Left ventricle myocardium inferior (tissue), 1 donor: Measurements from ENCODE around the gene PLEKHG7. TPM values are rescaled to one million over a fixed set of nuclear protein-coding genes. Genes with fewer than 3 reads are reported as not detected.
"Not testable (repeated sequence)": the region's sequence is repeated elsewhere in the genome, so short reads cannot be mapped to it uniquely, and the experiment has no call there.

Experiments used
- DNase-seq: peaks from one replicate; pipeline ENCODE4 v3.0.0-alpha.2; 2020
- H3K27ac ChIP-seq: fragments of 200-600 bp; replicated peaks from 2 replicates; pipeline ENCODE4 v1.8.0; 2021
- H3K27me3 ChIP-seq: fragments of 200-600 bp; 2 replicates; pipeline ENCODE4 v1.8.0; 2021; ENCODE audit warnings: low read depth
- H3K36me3 ChIP-seq: fragments of 200-600 bp; 2 replicates; pipeline ENCODE4 v1.8.0; 2021
- H3K4me1 ChIP-seq: fragments of 200-600 bp; 2 replicates; pipeline ENCODE4 v1.8.0; 2021
- H3K4me3 ChIP-seq: fragments of 200-600 bp; 2 replicates; pipeline ENCODE4 v1.8.0; 2021; ENCODE audit warnings: mild to moderate bottlenecking, moderate library complexity
- H3K9me3 ChIP-seq: fragments of 200-600 bp; replicated peaks from 2 replicates; pipeline ENCODE4 v1.8.0; 2021
- CTCF ChIP-seq: fragments of 200-600 bp; IDR thresholded peaks from 2 replicates; pipeline ENCODE4 v1.8.0; 2021; ENCODE audit warnings: antibody characterized with exemption, mild to moderate bottlenecking, borderline replicate concordance
- intact Hi-C: fragments of 100-400 bp; cut with micrococcal nuclease; formaldehyde crosslinking; loops from one replicate; pipeline ENCODE4 v1.11.0; 2022
- total RNA-seq: library from RNA; stranded (reverse); fragmentation: NEBNext Ultra II Directional; extraction: Animal tissue kit (Norgen Biotek cat#: 25700); gene quantifications from one replicate; pipeline ENCODE4 v1.2.1, GENCODE V29; 2021
- donor health status: DM: no; HTN: yes; CAD: no; lungs with severe emphysema.

PLEKHG7 gene
- total RNA-seq, 1 donor from 2014 or later: not detected

- H3K9me3 ChIP-seq: no peaks in the 10 kb centered on the region
- no peak overlapping the region for H3K4me3 ChIP-seq
- DNase-seq: no peak
- TF ChIP-seq CTCF: no peak
- H3K4me1 ChIP-seq: peaks cover 18% of the 10 kb centered on the region
- H3K36me3 ChIP-seq: no peaks in the 10 kb centered on the region
- intact Hi-C loops: no loop called here
- peak overlapping the region; percentile 62 for H3K27ac ChIP-seq
- no peaks in the 10 kb centered on the region for H3K27me3 ChIP-seq
Measured at GRCh38 chr12:92747151-92747550, 44.4 kb downstream of the PLEKHG7 start.

GRCh38 chr12:92749691-92750090, 46.9 kb downstream of the PLEKHG7 start:
- H3K4me3 ChIP-seq, H3K27ac ChIP-seq, intact Hi-C loops, H3K9me3 ChIP-seq, H3K27me3 ChIP-seq, DNase-seq, H3K36me3 ChIP-seq: not testable (repeated sequence)
- H3K4me1 ChIP-seq: peaks cover 18% of the 10 kb centered on the region

GRCh38 chr12:92753976-92754885, 51.4 kb downstream of the PLEKHG7 start:
- H3K36me3 ChIP-seq: no peaks in the 10 kb centered on the region
- TF ChIP-seq CTCF: no peak
- no peak overlapping the region for H3K4me3 ChIP-seq
- intact Hi-C loops: no loop called here
- no peaks in the 10 kb centered on the region for H3K27me3 ChIP-seq
- no peak for DNase-seq
- peak overlapping the region; percentile 71 for H3K27ac ChIP-seq
- no peaks in the 10 kb centered on the region for H3K9me3 ChIP-seq
- H3K4me1 ChIP-seq: peaks cover 16% of the 10 kb centered on the region

GRCh38 chr12:92756898-92757596, 54.3 kb downstream of the PLEKHG7 start:
- H3K4me1 ChIP-seq: peaks cover 16% of the 10 kb centered on the region
- peak overlapping the region; percentile 8 for H3K27ac ChIP-seq
- intact Hi-C loops: no loop called here
- no peak for DNase-seq
- no peak for TF ChIP-seq CTCF
- no peaks in the 10 kb centered on the region for H3K36me3 ChIP-seq
- H3K9me3 ChIP-seq: peaks cover 5% of the 10 kb centered on the region
- no peak overlapping the region for H3K4me3 ChIP-seq
- no peaks in the 10 kb centered on the region for H3K27me3 ChIP-seq

GRCh38 chr12:92757597-92758121, 54.9 kb downstream of the PLEKHG7 start:
- Histone ChIP-seq H3K9me3 (peaks cover 8% of the 10 kb centered on the region), H3K27ac (peak overlapping the region; percentile 8), H3K36me3 (no peaks in the 10 kb centered on the region), H3K4me1 (peaks cover 16% of the 10 kb centered on the region), H3K27me3 (no peaks in the 10 kb centered on the region), H3K4me3 (no peak overlapping the region)
- no peak for TF ChIP-seq CTCF
- DNase-seq: no peak
- intact Hi-C loops: no loop called here
